GM21423 (cell line): ENCODE data around the gene PEX14.
"Not testable (repeated sequence)": the region's sequence is repeated elsewhere in the genome, so short reads cannot be mapped to it uniquely, and the experiment has no call there.

Experiments
- ATAC-seq: cut with Tn5 transposase; IDR thresholded peaks from one replicate; pipeline ENCODE4 v1.9.1; 2021; ENCODE audit warnings: mild to moderate bottlenecking, moderate library complexity; ENCODE audit not compliant: unreplicated experiment

The PEX14 gene

GRCh38 chr1:10494418-10494753, 19.6 kb downstream of the PEX14 start:
- ATAC-seq, result no peak

GRCh38 chr1:10494754-10495474, 20.2 kb downstream of the PEX14 start:
- peak; percentile 66 for ATAC-seq

- no peak for ATAC-seq
Observed at GRCh38 chr1:10495475-10495817, 20.7 kb downstream of the PEX14 start.

GRCh38 chr1:10495952-10496351, 21.2 kb downstream of the PEX14 start:
- ATAC-seq, result no peak

- ATAC-seq, result no peak
Observed at GRCh38 chr1:10497109-10497508, 22.4 kb downstream of the PEX14 start.

GRCh38 chr1:10498231-10498630, 23.5 kb downstream of the PEX14 start:
- no peak for ATAC-seq

GRCh38 chr1:10502206-10502605, 27.5 kb downstream of the PEX14 start:
- ATAC-seq, result no peak

GRCh38 chr1:10504249-10504648, 29.5 kb downstream of the PEX14 start:
- no peak for ATAC-seq

- not testable (repeated sequence) for ATAC-seq
Observed at GRCh38 chr1:10506046-10506676, 31.4 kb downstream of the PEX14 start.

GRCh38 chr1:10506677-10507047, 31.9 kb downstream of the PEX14 start:
- no peak for ATAC-seq

GRCh38 chr1:10507111-10507879, 32.5 kb downstream of the PEX14 start:
- ATAC-seq, result no peak

- ATAC-seq, result no peak
Observed at GRCh38 chr1:10508511-10508951, 33.8 kb downstream of the PEX14 start.

GRCh38 chr1:10509809-10510509, 35.2 kb downstream of the PEX14 start:
- no peak for ATAC-seq

GRCh38 chr1:10510520-10511493, 36.1 kb downstream of the PEX14 start:
- ATAC-seq, result peak; percentile 73

GRCh38 chr1:10511494-10511885, 36.7 kb downstream of the PEX14 start:
- no peak for ATAC-seq

- no peak for ATAC-seq
Observed at GRCh38 chr1:10513199-10513598, 38.4 kb downstream of the PEX14 start.

GRCh38 chr1:10514490-10515235, 39.9 kb downstream of the PEX14 start:
- no peak for ATAC-seq

- ATAC-seq, result no peak
Observed at GRCh38 chr1:10515301-10515975, 40.7 kb downstream of the PEX14 start.
